ENCODE measurements around the gene NDFIP1. TPM values are rescaled to one million over a fixed set of nuclear protein-coding genes. Genes with fewer than 3 reads are reported as not detected.

The NDFIP1 gene
- total RNA-seq, 1 experiment from 2014 or later: 50.8 TPM

- intact Hi-C loops (cut with micrococcal nuclease): no loop called here
- ChIA-PET POLR2A (no interaction called here), CTCF (no interaction called here)
- no peak for TF ChIP-seq CTCF (IDR thresholded peaks at IDR 0.05; ENCODE audit: unreplicated experiment)
- H3K27ac Mint-ChIP-seq (ENCODE audit: low read depth, unreplicated experiment): no peak overlapping the region
- no peak overlapping the region for H3K4me3 Mint-ChIP-seq (ENCODE audit: unreplicated experiment)
- H3K27me3 Mint-ChIP-seq (ENCODE audit: insufficient read depth, unreplicated experiment): no peaks in the 10 kb centered on the region
- no peaks in the 10 kb centered on the region for H3K36me3 Mint-ChIP-seq (ENCODE audit: insufficient read depth, unreplicated experiment)
- BruUV-seq (replicated peaks): no TSS peak
- DNase-seq (ENCODE audit: unreplicated experiment): peak; percentile 86
- H3K9me3 Mint-ChIP-seq (ENCODE audit: unreplicated experiment): no peaks in the 10 kb centered on the region
- peaks cover 7% of the 10 kb centered on the region for H3K4me1 Mint-ChIP-seq (ENCODE audit: insufficient read depth, unreplicated experiment)
Observed at GRCh38 chr5:142201471-142201887, 92.9 kb downstream of the NDFIP1 start.

GRCh38 chr5:142202282-142202681 lies 93.7 kb downstream of the NDFIP1 start:
- intact Hi-C loops (cut with micrococcal nuclease): no loop called here
- peak; percentile 37 for DNase-seq (ENCODE audit: unreplicated experiment)
- Mint-ChIP-seq H3K4me3 (ENCODE audit: unreplicated experiment) (no peak overlapping the region), H3K36me3 (ENCODE audit: insufficient read depth, unreplicated experiment) (no peaks in the 10 kb centered on the region), H3K9me3 (ENCODE audit: unreplicated experiment) (no peaks in the 10 kb centered on the region), H3K27ac (ENCODE audit: low read depth, unreplicated experiment) (no peak overlapping the region), H3K27me3 (ENCODE audit: insufficient read depth, unreplicated experiment) (no peaks in the 10 kb centered on the region), H3K4me1 (ENCODE audit: insufficient read depth, unreplicated experiment) (peaks cover 7% of the 10 kb centered on the region)
- TF ChIP-seq CTCF (IDR thresholded peaks at IDR 0.05; ENCODE audit: unreplicated experiment): no peak
- BruUV-seq (replicated peaks): no TSS peak
- CTCF ChIA-PET: no interaction called here
- POLR2A ChIA-PET: no interaction called here

Other genes starting within 250 kb of the NDFIP1 start
- gene PCDH1, start 230.4 kb upstream of the NDFIP1 start, total RNA-seq (2022): 9.9 and 15.7 TPM in 2 replicates
- 88.1 and 91.3 TPM in 2 replicates for gene DELE1, start 184.9 kb upstream of the NDFIP1 start, total RNA-seq (2022)
- gene PCDH12, start 150.6 kb upstream of the NDFIP1 start, total RNA-seq (2022): 0.07 TPM in 1 of 2 replicates, not detected in the other
- gene RNF14, start 139.7 kb upstream of the NDFIP1 start, total RNA-seq (2022): 78.0 and 81.3 TPM in 2 replicates
- gene GNPDA1, start 95.8 kb upstream of the NDFIP1 start, total RNA-seq (2022): 36.1 and 60.9 TPM in 2 replicates
- 34.5 and 41.9 TPM in 2 replicates for gene SPRY4, start 216.2 kb downstream of the NDFIP1 start, total RNA-seq (2022)